GM18870 (cell line): ENCODE measurements around the gene PTPRT.

Experiments
- ATAC-seq: cut with Tn5 transposase; IDR thresholded peaks from one replicate; pipeline ENCODE4 v1.9.1; 2021; ENCODE audit warnings: moderate library complexity; ENCODE audit not compliant: unreplicated experiment

PTPRT gene

DNA sequence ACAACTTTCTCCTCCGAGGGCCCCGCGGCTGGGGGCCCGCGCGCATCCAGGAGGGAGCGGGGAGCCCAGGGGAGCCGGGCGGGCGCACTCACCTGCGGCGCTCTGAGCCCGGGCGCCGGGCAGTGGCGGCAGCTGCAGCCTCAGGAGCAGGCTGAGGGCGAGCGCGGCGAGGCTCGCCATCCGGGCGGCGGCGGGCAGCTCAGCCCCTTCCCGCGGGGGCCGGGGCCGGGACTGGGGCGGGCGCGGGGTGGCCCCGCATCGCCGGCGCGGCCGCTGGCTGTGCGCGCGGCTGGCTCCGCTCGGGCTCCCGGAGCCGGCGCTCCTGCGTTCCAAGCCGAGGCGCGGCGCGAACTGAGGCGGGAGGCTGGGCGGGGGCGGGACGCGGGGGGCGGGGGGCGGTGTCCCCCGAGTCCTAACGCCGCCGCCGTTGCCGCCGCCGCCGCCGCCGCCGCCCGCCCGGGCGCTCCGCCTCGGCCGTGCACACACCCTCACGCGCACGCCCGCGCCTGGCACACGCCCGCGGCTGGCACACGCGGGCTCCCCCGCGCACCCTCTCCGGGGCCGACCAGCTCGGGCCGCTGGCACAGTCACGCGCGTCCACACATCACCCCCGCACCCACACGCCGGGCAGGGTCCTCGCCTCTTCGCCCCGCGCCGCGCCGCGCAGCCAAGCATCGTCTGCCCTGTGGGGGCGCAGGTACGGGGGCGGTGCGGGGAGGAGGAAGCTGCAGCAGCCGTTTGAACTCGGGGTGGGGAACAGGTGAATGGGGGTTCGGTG lies at the start of gene PTPRT:
Gene PTPRT (minus strand): TSS at position 353 of the 778 bp plus-strand sequence. CDS start 173 bp downstream, at position 180.
- ATAC-seq, result no peak

- ATAC-seq, result no peak
These were observed 49.1 kb upstream of the PTPRT start for GRCh38 chr20:43238833-43239232.

DNA sequence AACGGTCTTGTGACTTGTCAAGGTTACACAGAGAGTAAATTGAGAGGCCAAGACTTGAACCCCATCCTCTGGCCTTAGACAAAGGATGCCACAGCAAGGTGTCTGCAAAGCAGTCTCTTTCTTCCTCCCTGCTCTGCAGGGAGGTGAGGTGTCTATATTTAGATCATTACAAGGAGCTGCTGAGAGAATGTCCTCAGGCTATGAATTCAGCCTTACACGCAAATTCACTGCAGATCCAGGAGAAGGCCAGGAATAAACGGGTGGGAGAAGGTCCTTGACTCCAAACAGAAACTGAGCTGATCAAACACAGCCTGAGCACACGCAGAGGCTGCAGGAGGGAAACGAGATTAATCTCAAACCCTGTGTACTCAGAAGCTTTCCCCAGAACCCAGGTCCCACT lies 48.6 kb upstream of the PTPRT start:
- no peak for ATAC-seq

- ATAC-seq, result no peak
These were observed 48.0 kb upstream of the PTPRT start for GRCh38 chr20:43237651-43238168.

- no peak for ATAC-seq
These were observed 46.3 kb upstream of the PTPRT start for GRCh38 chr20:43235998-43236397.

DNA sequence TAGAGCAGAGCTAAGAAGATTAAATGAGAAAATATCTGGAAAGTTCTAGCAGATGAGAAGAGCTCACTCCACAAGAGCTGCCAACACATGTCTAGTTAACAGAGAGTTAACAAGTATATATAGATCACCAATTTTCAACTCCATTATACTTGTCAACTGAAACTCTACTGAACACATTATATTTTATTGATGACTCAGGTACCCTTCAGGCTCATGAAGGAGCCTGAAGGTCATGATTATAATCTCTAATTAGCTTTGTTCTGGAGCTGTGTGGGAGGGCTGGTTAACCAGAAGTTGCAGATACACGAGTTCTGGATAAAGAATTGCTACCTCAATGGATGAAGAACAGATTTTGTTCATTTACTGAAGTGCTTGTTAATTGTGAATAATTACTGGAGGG lies 42.1 kb upstream of the PTPRT start:
- no peak for ATAC-seq

- ATAC-seq, result no peak
These were observed 40.0 kb upstream of the PTPRT start for GRCh38 chr20:43229696-43230095.

- no peak for ATAC-seq
These were observed 30.9 kb upstream of the PTPRT start for GRCh38 chr20:43220612-43221011.

DNA sequence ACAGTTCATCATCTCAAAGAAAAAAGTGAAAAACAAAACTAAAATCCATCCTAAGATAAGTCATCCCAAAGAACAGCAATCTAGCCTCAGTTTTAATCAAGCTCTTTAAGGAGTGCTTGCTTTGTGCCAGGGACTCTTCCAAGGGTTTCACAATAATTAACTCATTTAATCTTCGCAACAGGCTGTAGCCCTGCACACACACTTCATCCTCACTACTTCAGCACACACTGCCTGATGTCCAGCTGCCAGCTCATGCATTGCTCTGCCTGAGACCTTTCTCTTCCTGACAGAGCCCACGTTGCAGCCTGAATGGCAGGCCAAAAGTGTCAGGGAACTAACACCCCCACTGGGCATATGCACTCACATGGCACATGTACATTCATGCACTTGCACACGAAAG lies 21.2 kb upstream of the PTPRT start:
- ATAC-seq, result no peak

- no peak for ATAC-seq
These were observed 20.1 kb upstream of the PTPRT start for GRCh38 chr20:43209831-43210230.

GRCh38 chr20:43205699-43206098 lies 16.0 kb upstream of the PTPRT start:
- no peak for ATAC-seq

- no peak for ATAC-seq
These were observed 12.4 kb upstream of the PTPRT start for GRCh38 chr20:43202100-43202499.

- no peak for ATAC-seq
These were observed 8.9 kb upstream of the PTPRT start for GRCh38 chr20:43198607-43199006.

DNA sequence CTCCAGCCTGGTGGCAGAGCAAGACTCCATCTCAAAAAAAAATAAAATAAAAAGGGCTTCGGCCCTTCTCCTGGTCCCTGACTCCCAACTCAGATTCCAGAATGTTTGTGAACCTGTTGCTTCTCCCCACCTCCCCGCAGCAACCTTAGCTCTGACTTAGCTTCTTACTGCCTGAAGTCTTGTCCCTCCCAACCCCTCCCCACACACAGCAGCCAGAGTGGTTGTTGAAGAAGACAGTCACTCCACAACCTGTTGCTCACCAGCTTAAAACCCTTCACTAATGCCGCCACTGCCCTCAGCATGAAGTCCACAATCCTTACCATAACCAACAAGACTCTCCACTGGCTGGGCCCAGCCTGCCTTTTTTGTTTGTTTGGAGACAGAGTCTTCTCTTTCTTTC lies 6.5 kb upstream of the PTPRT start:
- ATAC-seq, result no peak

GRCh38 chr20:43194137-43194536 lies 4.4 kb upstream of the PTPRT start:
- no peak for ATAC-seq

- ATAC-seq, result no peak
These were observed 3.7 kb upstream of the PTPRT start for GRCh38 chr20:43193443-43193842.

DNA sequence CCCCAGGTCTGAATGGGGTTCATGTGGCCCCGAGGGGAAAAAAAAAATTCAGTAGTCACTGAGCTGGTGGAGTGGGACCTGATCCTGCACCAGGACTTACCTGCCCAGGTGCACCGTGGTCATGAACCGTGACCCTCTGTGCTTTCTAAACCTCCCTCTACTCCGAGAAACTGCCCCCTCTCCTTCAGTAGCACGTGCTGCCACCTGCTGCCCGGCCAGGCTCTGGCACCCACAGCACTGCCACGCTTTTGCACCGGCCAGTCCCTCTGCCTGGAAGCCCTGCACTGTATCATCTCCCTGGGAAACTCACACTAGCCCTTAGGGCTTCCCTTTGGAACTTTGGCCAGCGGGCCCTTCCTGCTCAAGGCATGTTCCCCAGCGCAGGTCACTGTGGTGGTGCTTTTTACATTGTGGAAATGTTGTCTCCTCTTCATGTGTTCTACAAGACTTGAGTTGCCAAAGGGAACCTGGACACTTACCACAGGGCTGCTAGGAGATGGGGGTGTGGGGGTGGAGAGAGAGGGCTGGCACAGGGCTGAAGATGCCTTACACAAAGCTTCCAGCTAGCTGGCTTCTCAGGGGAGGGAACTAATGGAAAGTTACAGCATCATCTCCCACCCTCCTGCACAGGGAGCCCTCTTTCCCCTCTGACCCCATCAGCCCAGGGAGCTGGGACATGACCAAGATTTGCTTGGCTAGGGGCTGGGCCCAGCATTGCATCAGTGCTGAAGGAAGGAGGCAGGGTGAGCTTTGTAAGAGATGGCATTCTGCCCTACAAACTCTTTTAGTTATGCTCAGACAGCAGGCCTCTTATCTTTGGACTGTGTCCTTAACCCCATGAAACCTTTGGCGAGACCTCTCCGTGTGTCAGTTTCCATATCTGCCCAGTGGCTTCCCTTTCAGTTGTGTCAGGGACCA lies 2.5 kb upstream of the PTPRT start:
- no peak for ATAC-seq

GRCh38 chr20:43191143-43191542 lies 1.4 kb upstream of the PTPRT start:
- ATAC-seq, result no peak

- ATAC-seq, result no peak
These were observed 737 bp upstream of the PTPRT start for GRCh38 chr20:43190332-43190953.

- no peak for ATAC-seq
These were observed 699 bp downstream of the PTPRT start for GRCh38 chr20:43188861-43189553.

DNA sequence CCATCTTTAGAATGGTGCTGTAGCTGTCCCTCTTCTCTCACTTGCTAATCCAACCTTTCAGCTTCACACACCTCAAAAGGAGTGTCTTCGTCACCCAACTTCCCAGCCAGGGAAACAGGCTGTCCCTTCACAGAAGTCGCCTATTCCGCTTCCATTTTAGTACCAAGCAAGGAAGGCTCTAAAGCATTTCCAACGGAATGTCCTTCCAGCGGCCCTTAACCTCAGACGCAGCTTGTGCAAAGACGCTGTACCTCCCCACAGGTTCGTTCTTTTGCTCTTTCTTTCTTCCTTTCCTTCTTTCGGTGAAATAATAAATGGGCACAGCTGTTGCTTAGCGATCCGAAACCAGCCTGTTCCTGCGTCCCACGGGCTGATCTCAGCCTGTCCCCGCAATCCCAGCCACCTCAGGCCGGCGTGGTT lies 1.5 kb downstream of the PTPRT start:
- no peak for ATAC-seq
